CD4-positive, alpha-beta T cell treated with Interleukin-17A for 4 hours (primary cell): ENCODE results near the gene XNDC1N.

Experiments
- DNase-seq: peaks from one replicate; pipeline ENCODE4 v3.0.0-alpha.2; 2020; ENCODE audit warnings: mixed read lengths

Gene XNDC1N

DNA sequence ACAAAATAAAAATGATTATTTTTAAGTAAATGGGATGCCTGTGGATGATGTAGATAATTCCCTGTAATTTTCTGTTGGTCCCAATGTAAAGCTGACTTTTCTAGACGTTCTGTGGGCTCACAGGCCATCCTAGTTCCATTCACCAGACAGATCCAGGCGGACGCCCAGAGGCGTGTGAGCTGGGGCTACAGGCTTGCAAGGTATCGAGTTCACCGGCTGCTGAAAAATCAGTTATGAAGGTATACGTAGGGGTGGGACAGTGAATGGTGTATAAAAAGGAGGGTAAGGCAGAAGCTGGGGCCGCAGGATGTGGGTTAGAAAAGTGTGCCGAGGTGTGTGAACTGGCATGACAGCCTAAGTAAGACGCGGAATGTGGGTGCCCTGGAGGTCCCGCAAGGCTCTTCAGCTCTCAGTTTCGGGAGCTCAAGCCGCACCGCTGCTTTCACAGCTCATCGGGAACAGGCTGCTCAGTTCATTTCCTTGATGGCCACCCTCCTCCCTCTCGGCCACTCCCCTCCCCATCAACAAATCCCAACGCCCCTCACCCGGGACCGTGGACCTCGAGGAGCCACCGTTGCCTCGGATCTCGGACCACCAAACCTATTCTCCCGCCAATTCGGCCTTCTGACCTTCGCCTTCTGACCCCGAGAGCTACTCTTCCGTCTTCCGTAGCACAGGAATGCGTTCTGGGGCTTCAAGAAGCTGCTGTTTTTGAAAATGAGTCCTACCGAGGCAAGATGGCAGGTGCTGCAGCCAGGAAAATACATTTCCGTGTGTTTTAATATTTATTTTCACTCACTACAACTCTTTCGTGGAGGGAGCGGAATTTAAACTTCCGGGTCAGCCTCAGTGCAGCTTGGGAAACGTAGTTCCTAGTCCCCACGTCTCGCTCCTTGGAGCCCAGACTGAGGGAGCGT lies at the start of gene XNDC1N:
Gene XNDC1N (minus strand): TSS at position 775 of the 917 bp plus-strand sequence. CDS start 5,241 bp downstream, outside the sequence.
- DNase-seq, result peak; percentile 76

DNA sequence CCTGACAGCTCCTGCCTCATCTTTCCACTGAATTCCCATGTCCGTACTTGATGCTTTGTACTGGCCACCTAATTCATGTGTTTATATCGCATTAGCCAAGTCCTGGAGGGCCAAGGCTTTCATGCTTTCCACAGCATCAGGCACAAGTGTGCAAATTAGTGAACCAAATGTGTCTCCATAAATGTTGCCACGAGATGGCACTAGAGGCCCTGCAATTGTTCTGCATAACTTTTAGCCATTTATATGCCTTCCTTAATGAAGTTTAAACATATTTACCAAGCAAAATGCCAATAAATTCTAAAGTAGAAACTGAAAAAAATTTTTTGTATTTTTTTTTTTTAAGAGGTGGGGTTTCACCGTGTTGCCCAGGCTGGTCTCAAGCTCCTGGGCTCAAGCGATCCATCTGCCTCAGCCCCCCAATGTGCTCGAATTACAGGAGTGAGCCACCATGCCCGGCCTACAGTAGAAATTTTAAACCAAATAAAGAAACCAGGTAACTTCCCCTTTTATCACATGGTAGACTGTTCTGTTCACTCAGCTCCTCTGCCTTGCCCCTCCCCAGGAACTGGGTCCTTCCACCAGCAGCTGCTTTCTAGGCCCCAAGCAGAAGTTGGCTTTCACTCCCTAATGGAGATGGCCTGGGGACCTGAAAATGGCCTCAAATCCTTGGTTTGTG lies 49.5 kb upstream of the XNDC1N start:
- DNase-seq, result peak; percentile 66

DNA sequence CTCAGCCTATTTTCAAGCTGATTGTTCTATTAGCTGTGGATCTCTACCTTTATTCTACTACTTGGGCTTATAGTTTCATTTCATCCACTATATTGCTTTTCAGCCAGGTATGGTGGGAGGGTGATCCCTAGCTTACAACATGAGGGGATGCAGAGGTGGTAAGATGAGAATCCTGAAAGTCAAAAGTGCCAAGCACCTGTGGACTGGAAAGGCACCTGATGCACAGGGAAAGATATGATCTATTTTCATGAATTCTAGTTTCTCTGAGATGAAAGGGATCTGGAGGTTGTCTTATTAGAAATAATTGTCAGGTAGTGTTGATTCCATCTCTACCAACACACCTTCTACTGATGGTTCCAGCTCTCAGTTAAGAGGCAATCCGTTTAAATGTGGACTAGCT lies 48.7 kb upstream of the XNDC1N start:
- no peak for DNase-seq

DNA sequence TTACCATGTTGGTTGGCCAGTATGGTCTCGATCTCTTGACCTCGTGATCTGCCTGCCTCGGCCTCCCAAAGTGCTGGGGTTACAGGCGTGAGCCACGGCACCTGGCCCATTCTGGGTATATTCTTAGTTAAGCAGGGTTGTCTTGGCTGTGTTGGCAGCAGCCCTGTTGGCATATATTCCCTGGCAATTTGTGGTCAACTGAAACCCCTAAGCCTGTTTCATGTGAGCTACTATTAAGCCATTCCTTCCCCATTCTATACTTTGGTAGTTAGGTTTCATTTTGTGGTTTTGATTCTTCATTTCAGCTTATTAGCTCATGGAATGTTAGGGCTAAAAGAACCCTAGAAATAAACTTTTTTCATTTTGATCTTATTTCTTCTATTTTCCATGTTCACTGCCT lies 48.2 kb upstream of the XNDC1N start:
- no peak for DNase-seq

GRCh38 chr11:71971680-71972079 lies 43.3 kb upstream of the XNDC1N start:
- DNase-seq, result no peak

DNA sequence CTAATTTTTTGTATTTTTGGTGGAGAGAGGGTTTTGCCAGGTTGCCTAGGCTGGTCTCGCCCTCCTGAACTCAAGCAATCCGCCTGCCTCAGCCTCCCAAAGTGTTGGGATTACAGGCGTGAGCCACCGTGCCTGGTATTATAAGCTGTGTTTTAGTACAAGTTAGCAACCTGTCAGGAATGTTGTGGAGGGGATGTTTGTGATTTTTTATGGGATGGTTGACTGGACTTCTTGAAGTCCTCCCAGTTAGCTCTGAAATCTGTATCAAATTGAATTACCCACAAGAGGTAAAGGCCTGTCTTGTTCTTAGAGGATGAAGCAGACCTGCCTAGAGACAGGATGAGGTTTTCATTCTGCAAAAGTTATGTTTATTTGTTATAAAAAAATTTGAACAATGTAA lies 36.2 kb upstream of the XNDC1N start:
- no peak for DNase-seq

DNA sequence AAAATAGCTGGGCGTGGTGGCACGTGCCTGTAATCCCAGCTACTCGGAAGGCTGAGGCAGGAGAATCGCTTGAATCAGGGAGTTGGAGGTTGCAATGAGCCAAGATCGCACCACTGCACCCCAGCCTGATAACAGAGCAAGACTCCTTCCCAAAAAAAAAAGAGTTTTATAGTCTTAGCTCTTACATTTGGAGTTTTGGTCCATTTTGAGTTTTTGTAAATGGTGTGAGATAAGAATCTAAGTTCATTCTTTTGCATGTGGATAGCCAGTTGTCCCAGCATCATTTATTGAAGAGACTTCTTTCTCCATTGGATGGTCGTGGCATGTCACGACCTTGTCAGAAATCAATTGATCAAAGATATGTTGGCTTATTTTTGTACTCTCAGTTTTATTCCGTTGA lies 35.1 kb upstream of the XNDC1N start:
- DNase-seq, result no peak

- DNase-seq, result no peak
Measured at GRCh38 chr11:71962428-71963038, 34.1 kb upstream of the XNDC1N start.

GRCh38 chr11:71955898-71956456 lies 27.6 kb upstream of the XNDC1N start:
- no peak for DNase-seq

DNA sequence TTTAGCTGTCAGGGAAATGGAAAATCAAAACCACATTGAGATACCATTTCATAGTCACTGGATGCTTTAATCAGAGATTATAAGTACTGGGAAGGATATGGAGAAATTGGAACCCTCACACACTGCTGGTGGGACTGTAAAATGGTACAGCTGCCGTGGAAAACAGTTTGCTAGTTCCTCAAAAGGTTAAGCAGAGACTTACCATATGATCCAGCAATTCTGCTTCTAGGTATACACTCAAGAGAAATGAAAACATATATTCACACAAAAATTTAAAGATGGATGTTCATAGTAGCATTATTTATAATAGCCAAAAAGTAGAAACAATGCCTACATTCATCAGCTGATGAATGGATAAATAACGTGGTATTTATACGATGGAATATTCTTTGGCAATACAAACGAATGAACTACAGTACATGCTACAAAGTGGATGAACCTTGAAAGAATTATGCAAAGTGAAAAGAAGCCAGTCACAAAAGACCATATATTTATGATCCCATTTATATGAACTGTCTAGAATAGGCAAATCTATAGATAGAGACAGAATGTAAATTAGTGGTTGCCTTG lies 23.4 kb upstream of the XNDC1N start:
- DNase-seq, result no peak

DNA sequence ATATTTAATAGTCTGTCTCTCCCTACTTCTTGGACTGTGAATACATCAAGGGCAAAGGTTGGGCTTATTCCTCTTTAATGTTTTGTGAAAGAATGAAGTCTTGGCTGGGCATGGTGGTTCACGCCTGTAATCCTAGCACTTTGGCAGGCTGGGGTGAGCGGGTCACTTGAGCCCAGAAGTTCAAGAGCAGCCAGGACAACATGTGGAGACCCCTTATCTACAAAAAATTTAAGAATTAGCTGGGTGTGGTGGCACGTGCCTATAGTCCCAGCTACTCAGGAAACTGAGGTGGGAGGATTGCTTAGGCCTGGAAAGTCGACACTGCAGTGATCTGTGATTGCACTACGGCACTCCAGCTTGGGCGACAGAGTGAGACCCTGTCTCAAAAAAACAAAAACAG lies 20.6 kb upstream of the XNDC1N start:
- no peak for DNase-seq

- no peak for DNase-seq
Measured at GRCh38 chr11:71948314-71949027, 20.1 kb upstream of the XNDC1N start.

- no peak for DNase-seq
Measured at GRCh38 chr11:71947498-71947897, 19.1 kb upstream of the XNDC1N start.

- DNase-seq, result no peak
Measured at GRCh38 chr11:71946144-71946571, 17.8 kb upstream of the XNDC1N start.

GRCh38 chr11:71940561-71941219 lies 12.3 kb upstream of the XNDC1N start:
- DNase-seq, result no peak

DNA sequence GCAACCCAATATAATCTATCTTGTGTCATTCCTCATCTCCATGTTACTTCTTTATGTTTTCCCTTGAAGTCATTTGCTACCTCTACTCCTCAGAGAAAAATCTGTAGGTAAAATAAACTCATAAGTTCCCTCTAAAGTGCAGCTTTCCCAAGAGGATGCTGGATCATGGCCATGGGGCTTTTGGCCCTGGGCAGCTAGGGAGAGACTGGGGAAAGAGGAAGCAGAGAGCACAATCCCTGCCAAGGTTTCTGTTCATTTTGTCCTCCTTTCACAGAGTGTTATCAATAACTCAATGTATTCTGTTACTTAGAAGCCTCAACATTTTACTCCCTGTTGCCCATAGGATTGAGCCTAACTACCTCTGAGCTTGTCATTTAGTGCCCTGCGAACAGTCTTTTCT lies 9.4 kb upstream of the XNDC1N start:
- no peak for DNase-seq

GRCh38 chr11:71936825-71937224 lies 8.4 kb upstream of the XNDC1N start:
- DNase-seq, result no peak

- DNase-seq, result no peak
Measured at GRCh38 chr11:71935338-71935925, 7.0 kb upstream of the XNDC1N start.

DNA sequence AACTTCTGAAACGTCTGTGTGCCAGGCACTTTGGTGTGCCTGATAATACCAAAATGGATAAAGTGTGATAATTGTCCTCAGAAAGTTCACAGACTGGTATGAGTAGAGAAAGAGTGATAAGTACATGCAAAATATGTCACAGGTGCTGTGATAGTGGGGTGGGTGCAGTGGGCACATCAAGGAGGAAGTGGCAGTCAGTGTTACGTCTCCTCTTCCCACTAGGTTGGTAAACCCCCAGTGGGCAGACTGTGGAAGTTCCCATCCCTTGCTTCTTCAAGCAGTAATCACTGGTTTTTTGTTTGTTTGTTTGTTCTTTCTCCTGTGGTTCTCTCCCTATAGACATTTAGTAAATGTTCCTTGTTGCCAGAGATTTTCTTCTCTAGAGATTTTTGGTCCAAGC lies 5.8 kb upstream of the XNDC1N start:
- no peak for DNase-seq

GRCh38 chr11:71933141-71933933 lies 4.9 kb upstream of the XNDC1N start:
- no peak for DNase-seq

DNA sequence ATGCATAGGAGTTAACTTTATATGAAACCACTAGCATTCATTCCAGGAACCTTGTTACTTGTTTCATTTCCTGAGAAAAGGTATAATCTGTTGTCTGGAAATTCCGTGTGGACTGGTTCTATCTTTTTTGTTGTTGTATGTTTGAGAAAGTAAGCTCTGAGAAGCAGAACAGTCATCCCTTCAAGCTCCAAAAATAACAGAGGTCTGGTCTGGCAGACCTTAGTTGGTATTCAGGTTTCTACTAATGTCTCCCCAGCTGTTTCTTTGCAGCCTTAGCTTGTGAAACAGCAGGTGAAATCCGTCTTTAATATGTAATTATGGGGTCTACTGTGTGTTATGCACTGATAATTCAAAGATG lies 2.8 kb upstream of the XNDC1N start:
- DNase-seq, result no peak
